Activated CD4-positive, alpha-beta T cell treated with anti-CD3 and anti-CD28 coated beads, Interleukin-2, amount 50 U/mL, for 24 hours (primary cell): ENCODE data around the gene DNAH10.
A peak's percentile ranks its signal among the peaks of the same experiment; 100 is the strongest.

ENCODE experiments used
- DNase-seq, 2 donors: peaks; one replicate each; pipeline ENCODE4 v3.0.0-alpha.2; 2020; ENCODE audit warnings: low read depth in 1 of 2, low spot score in 1 of 2

DNAH10 gene, protein sequence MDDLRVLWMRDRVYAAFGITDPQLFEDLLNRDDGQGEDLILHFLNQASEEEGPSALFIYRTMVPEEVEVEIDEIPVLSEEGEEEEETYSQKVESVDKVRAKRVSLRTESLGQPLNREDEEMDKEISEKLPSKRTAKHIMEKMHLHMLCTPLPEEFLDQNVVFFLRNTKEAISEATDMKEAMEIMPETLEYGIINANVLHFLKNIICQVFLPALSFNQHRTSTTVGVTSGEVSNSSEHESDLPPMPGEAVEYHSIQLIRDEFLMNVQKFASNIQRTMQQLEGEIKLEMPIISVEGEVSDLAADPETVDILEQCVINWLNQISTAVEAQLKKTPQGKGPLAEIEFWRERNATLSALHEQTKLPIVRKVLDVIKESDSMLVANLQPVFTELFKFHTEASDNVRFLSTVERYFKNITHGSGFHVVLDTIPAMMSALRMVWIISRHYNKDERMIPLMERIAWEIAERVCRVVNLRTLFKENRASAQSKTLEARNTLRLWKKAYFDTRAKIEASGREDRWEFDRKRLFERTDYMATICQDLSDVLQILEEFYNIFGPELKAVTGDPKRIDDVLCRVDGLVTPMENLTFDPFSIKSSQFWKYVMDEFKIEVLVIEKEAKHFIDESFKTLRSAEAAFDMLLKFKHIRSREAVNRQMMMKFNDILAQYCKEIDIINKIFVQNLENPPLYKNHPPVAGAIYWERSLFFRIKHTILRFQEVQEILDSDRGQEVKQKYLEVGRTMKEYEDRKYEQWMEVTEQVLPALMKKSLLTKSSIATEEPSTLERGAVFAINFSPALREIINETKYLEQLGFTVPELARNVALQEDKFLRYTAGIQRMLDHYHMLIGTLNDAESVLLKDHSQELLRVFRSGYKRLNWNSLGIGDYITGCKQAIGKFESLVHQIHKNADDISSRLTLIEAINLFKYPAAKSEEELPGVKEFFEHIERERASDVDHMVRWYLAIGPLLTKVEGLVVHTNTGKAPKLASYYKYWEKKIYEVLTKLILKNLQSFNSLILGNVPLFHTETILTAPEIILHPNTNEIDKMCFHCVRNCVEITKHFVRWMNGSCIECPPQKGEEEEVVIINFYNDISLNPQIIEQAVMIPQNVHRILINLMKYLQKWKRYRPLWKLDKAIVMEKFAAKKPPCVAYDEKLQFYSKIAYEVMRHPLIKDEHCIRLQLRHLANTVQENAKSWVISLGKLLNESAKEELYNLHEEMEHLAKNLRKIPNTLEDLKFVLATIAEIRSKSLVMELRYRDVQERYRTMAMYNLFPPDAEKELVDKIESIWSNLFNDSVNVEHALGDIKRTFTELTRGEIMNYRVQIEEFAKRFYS (N-terminal part only)

DNA sequence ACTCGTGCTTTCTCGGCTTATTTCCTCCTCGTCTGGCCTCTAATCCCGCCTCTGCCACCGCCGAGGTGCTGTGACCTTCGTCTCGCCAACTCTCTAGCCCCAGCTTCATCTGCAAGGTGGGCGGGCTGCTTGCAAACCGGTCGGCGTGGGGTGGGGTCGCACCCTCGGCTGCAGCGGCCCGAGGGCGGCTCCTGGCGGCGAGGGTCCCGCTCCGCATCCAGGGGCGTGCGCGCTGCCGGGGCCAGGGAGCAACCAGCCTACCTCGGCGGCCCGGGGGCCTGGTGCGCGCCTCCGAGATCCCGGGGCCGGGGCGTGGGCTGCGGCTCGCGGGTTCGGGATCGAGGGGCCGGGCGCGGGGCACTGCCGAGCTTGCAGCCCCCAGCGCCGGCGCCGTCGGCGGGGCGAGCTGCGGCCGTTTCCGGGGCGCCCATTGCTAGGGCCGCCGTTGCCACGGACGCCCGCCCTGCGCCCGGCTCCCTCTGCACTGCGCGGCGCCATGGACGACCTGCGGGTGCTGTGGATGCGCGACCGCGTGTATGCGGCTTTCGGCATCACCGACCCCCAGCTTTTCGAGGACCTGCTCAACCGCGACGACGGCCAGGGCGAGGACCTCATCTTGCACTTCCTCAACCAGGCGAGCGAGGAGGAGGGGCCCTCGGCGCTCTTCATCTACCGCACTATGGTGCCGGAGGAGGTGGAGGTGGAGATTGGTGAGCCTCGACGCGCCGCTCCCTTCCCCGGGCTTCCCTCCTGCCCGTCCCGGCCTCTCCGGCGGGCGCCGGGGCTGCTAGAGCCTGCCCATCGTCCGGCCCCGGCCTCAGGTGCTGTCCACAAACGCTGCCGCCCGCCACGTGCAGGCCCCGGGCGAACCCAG lies at the start of gene DNAH10:
DNAH10 (plus strand) TSS at position 461 of the 874 bp plus-strand sequence; CDS start at position 497, 36 bp downstream.
- DNase-seq: peak; percentile 19 to 27

DNA sequence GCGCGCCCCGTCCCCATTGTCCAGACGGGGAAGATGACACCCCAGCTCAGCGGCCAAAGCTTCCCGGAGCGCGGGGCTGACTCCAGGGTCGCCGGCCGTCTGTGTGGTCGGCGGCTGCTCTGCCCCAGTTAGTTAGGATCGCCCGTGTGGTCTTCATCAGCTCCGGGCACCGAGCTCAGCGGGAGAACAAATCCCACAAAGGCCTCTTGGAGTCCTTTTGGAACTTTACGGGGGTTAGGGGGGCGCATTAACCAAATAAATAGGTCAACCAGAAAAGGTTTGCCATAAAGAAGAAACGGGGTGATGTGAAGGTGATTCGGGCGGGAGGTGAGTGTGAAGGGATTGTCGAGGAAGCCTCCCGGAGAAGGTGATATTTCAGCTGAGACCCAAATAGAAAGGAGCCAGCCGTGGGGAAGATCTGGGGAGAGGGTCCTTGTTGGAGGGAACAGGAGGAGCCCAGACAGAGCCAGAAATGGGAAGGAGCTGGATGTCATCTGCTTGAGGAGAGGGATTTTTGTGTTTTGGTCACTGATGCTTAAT lies 49.3 kb upstream of the DNAH10 start:
- DNase-seq: no peak

DNA sequence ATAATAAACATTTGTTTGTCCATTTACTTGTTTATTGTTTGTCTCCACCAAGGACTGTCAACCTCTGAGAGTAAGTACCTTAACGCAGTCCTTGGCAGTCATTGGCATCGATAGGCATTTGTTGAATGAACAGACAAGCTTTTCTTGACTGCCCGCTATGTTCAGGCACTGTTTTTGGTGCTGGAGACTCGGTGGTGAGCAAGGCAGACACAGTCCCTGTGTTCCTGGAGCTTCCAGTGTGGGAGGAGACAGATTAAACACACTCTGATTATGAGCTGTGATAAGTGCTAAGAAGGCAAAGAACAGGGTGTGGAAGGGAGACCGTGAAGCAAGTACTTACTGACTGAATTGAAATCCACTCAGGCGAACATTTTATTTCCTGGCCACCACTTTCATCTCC lies 48.7 kb upstream of the DNAH10 start:
- no peak for DNase-seq

DNA sequence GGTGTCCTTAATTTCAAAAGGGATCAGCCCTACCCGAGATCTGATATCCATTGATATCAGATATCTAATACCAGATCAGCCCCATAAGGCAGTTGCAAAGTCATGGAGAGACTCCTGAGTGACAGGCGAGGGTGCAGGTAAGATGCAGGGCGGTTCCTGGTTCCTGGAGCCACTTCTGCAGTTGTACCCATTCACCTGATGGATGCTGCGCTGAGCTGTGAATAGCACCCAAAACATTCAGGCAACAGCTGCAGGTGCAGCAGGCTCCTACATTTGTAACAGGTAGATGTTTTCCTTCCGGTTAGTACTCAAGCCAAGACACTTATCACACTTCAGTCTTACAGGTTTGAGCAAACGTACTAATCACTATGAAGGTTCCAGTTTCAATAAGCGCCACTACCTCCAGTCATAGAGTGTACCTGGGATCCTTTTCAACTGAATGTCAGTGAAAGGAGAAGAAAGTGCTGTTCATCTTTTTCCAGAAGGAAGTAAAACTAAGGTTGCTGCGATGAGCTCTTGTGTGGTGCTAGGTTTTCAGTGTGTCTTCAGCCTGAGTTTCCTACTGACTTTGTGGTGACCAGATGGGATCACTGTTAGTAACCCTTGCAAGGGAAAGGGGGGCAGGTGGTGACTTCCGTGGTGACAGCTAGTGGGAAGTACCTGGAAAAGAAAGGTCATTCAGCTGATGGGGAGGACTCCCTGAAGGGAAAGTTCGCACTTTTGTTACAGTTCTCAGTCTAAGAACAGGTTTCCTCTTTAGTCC lies 48.1 kb upstream of the DNAH10 start:
- peak in 1 of 2 donors; percentile 42 for DNase-seq

DNA sequence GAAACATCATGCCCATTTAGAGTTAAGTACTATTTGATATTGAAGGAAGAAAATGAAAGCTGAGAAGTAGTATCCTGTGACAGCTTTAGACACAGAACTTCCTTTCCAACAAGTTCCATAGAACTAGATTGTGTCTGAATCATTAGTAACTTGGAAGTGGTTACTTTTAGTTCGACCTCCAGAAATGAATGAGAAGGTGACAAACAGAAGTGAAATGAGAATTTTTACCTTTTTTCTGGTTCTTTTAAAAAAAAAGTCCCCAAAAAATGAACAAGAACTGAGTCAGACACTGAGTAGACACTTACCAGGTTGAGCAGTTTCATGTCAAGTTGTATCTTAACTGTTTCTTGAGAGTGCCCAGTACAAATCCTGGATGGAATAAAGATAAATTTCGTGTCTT lies 46.9 kb upstream of the DNAH10 start:
- DNase-seq: no peak

DNA sequence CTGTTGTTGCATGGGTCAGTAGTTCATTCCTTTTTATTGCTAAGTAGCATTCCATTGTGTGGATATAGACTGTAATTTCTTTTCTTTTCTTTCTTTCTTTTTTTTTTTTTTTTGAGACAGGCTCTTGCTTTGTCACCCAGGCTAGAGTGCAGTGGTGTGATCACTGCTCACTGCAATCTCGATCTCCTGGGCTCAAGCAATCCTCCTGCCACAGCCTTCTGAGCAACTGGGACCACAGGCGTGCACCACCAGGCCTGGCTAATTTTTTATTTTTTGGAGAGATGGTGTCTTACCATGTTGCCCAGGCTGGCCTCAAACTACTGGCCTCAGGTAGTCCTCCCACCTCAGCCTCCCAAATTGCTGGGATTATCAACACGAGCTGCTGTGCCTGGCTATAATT lies 44.8 kb upstream of the DNAH10 start:
- no peak for DNase-seq

DNA sequence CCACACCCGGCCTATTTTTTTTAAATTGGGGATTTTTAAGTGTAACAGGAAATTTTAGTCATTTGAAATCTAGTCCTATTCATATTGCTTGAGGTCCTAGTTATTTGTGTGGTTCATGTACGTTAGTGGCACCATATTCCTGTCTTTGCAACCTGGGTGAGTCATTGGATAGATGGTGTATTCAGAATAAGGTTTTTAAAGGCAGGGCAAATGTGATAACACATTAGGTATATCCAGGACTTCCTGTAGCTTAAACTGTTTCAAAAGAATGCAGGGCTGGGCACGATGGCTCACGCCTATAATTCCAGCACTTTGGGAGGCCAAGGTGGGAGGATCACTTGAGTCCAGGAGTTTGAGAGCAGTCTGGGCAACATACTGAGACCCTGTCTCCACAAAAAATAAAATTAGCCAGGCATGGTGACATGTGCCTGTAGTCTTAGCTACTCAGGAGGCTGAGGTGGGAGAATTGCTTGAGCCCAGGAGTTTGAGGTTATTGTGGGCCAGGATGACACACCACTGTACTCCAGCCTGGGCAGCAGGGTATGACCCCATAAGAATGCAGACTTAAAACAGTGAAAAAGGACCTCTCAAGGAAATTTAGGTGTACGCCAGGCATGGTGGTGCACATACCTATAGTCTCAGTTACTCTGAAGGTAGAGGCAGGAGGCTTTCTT lies 41.8 kb upstream of the DNAH10 start:
- DNase-seq: no peak

DNA sequence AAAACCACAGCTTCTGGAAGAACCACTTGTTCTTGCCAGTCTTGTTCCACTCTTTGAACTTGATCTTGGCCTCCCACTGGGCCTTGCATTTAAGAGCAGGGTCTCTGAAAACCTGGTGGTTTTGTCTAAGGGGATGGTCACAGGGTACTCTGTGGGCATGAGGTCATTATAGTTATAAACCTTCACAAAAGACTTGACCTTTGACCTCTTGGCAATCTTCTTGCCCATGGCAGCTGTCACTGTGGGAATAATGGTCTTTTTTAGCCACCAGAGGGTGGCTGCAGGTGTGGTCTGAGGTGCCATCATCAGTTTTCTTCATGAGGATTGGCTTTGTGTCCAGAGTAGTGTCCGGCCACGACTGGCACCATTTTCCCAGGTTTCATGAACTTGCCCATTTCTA lies 40.9 kb upstream of the DNAH10 start:
- DNase-seq: no peak

DNA sequence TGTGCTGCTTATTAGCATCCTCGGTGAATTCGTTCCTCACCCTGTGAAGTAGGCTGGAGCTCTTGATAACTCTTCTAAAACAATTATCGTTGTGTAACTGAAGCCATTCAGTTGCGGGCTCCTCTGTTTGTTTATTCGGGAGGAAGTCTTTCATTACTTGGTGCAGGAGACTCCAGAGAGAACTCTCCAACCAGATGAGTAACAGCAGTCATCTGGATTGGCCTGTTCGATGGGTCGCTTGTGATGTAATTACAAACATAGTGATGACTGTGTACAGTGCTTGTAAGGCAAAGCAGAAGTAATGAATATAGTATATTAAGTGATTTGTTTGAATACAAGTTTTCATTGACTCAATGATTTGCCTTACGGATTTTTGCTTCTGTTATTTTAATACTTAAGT lies 39.1 kb upstream of the DNAH10 start:
- DNase-seq: no peak

DNA sequence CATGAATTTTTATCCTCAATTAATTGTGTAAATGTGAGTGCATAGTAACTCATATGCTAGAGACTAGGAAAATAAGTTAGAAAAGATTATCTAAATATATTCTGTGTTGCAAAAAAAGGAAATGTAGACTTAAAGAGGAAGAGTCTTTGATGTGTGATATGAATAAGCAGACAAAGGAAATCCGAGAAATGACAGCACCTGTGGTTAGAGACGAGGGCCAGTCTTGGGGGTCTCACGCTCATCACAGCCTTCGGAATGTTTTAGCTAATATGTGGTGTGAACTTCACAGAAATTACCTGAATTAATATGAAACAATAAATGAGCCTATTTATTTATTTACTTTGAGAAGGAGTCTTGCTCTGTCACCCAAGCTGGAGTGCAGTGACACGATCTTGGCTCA lies 38.3 kb upstream of the DNAH10 start:
- no peak for DNase-seq

DNA sequence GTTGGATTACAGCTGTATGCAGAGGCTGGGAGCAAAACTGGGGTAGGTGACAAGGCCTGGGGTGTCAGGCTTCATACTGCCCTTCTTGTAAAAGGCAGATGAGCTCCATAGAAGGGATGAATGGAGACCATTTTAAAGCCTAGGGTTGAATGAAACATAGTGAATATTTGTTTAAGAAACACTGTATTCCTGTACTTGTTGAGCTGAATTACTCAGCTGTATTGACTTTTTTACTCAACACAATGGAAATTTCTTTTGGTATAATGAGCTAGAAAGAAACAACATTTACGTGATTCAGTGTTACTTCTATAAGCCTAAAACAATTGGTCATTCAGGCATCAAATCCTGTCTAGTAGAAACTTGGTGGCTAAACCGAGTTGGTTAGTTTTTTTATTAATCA lies 35.9 kb upstream of the DNAH10 start:
- no peak for DNase-seq

DNA sequence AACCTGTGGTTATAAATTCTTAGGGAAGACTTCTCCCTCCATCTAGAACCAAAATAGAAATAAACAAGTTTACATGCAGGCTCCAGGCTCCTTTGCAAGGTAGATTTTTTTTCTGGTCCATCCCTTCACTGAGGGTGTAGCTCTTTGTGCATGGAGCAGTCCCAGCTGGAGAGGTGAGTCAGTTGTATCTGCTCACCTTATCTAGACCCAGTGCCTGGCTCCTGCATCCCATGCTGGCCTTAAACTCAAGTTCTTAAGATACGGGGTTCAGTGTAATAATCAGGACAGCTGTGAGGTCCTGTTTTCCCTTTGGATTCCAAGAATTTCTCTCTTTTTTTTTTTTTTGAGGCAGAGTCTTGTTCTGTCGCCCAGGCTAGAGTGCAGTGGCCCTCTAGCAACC lies 35.1 kb upstream of the DNAH10 start:
- DNase-seq: no peak

DNA sequence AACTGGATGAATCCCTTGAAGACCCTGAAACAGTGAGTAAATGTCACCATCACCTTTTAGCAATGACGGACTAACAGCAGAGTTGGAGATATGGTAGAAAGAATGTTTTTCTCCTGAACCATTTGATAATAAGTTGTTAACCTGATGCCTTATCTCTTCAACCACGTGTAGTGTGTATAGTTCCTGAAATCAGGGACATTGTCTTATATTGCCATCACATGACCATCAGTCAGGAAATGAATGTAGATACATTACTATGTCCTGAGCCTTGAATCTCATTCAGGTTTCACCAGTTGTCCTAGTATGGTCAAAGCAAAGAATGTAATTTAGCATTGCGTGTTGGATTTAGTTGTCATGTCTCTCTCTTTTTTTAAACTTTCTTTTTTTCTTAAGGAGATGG lies 34.2 kb upstream of the DNAH10 start:
- DNase-seq: no peak

DNA sequence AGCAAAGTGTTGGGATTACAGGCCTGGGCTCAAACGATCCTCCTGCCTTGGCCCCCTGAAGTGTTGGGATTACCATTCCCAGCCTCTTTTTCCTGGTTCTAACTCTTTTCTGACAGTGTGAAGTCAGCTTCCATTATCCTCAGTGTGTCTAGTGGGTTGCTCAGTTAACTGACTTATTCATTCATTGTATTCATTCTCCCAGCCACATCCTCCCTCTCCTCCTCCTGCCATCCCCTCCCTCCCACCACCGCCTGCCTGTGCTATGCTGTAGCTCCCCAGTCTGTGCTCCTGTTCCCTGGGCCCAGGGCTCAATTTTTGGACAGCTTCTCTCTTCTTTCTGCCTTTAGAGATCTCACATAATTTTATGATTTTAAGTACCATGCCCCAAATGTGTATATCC lies 30.5 kb upstream of the DNAH10 start:
- no peak for DNase-seq

DNA sequence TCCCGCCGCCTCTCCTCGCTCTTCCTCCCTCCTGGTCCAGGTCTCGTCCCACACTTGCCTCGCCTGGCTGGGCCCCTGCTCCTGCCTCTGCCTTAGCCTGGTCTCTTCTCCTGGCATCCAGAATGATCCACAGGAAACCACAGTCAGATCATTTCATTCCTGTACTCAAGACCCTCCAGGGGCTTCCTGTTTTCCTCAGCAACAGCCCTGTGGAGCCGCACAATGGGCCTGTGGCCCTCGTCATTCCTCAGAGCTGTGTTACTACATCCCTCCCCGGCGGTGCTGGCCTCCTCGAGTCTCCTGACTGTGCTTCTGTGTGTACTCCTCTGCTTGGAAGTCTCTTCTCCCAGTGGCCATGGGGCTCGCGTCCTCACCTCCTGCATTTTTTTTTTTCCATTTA lies 29.9 kb upstream of the DNAH10 start:
- no peak for DNase-seq

DNA sequence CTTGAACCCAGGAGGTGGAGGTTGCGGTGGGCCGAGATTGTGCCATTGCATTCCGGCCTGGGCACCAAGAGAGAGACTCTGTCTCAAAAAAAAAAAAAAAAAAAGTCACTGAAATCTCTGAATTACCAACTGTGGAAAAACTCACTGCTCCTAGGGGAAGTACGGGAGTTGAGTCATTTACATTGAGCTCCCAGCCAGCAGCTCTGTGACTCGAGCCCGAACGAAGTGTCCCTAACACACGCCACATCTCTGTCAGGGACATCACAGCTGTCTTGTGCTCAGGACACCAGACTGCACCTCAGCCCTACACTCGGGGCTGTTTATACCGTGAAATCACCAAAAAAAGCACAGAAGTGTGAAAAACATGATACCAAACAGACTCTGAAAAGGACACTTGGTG lies 28.9 kb upstream of the DNAH10 start:
- no peak for DNase-seq

DNA sequence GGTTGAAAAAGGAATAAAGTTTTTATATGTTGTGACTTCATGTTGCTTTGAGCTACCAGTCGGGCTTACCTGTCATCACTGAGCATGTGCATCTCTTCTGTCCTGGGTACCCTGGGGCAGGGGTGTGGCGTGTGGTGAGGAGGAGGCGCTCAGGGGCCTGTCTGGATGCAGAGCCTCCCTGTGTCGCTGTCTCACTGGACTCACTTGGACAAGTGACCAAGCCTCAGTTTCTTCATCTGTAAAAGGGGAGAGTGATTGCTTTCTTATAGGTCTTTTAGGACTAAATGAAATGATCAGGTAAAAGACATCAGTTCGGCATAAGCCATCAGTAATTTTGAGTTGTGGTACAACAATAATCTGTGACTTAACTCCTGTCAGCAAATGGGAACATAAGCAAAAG lies 27.8 kb upstream of the DNAH10 start:
- no peak for DNase-seq

DNA sequence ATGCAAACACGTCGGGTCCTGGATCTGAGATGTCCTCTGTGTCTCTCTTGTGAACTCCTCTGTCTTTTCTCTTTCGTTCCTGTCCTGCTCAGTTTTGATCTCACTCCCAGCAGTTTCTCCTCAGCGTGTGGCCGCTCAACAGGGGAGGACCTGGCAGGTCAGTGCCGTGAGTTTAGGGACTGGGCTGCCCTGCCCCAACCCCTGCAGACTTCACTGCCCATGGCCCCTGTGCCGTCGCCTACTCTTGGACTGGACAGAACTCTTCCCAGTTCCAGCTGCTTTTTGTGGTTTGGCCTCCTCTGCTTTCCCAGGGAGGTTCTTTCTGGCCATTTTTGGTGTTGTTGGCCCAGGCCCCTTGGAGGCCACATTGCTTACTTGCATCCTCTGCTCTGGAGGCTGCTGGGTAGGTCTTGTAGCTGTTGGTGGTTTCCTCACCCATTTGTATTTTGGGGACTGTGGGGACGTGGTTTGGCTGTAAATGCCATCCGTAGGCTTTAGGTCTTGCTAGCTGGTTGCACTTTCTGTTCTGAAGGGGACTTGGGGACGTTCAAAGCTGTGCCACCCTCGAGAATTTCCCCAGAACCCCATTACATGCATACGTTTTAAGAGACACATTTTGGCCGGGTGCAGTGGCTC lies 20.0 kb upstream of the DNAH10 start:
- no peak for DNase-seq
